Activated CD8-positive, alpha-beta memory T cell treated with anti-CD3 and anti-CD28 coated beads, Interleukin-2, amount 50 U/mL, for 4 hours (primary cell): Measurements from ENCODE around the gene MRPL47.
A peak's percentile ranks its signal among the peaks of the same experiment; 100 is the strongest.
"Not testable (repeated sequence)": the region's sequence is repeated elsewhere in the genome, so short reads cannot be mapped to it uniquely, and the experiment has no call there.

Experiments used
- DNase-seq: peaks from one replicate; pipeline ENCODE4 v3.0.0-alpha.2; 2020

MRPL47 gene

DNA sequence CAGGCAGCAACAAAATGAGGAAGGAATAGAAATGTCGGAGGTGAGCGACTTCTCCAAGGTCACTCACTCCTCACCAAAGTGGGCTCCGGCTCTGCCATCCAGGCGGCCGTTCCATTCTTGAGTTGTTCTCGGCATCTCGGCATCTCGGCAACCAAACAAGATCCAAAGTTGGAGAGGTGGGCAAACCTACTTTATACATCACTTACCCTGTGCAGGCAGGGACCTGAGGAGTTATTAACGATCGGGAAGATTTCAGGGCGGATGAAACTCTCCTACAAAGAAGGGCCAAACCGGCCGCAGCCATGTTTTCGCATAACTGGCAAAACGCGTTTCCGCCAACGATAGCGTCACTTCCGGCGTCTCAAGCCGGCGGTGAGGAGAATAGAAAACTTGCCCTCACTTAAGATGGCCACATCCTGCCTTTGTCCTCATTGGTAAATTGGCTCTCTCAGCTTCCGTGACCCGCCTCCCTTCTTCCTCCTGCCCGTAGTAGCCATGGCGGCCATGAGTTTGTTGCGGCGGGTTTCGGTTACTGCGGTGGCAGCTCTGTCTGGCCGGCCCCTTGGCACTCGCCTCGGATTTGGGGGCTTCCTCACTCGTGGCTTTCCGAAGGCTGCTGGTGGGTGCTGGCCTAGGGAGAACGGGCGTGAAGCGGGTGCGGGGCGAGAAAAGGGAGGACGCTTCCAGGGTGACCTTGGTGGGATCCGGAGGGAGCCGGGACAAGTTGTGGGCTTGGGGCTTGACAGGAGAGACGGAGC, at the start of gene MRPL47, which contains the start of gene NDUFB5:
Gene MRPL47 (minus strand): TSS at position 318 of the 758 bp plus-strand sequence. CDS start 14 bp downstream, at position 304.
Gene NDUFB5 (plus strand): TSS at position 474 of the 758 bp plus-strand sequence. CDS start 22 bp downstream, at position 496.
- DNase-seq: peak; percentile 91

DNA sequence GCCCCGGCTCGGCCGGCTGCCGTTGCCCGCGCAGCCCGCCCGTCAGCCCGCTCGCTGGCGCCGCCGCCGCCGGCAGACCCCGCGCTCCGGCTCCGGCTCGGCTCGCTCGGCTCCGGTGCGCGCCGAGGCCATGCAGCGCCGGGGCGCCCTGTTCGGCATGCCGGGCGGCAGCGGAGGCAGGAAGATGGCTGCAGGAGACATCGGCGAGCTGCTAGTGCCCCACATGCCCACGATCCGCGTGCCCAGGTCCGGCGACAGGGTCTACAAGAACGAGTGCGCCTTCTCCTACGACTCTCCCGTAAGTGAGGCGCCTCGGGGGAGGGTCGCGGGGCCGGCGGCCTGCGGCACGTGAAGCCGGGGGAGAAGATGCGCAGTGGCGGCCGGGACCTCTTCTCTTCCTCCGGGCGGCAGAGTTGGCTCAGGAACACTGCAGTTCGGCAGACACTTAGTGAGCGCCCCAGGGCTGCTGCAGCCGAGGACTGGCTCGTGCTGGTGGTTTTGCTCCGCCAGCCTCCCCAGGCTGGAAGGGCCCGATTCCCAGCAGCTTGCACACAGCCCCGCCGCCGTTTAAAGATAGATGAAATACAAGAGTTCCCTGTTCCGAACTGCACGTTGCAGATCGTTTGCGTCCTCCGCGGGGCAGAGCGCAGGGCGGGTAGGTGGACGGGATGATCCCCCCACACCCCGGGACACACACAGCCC, 48.8 kb upstream of the MRPL47 start:
- peak; percentile 65 for DNase-seq

DNA sequence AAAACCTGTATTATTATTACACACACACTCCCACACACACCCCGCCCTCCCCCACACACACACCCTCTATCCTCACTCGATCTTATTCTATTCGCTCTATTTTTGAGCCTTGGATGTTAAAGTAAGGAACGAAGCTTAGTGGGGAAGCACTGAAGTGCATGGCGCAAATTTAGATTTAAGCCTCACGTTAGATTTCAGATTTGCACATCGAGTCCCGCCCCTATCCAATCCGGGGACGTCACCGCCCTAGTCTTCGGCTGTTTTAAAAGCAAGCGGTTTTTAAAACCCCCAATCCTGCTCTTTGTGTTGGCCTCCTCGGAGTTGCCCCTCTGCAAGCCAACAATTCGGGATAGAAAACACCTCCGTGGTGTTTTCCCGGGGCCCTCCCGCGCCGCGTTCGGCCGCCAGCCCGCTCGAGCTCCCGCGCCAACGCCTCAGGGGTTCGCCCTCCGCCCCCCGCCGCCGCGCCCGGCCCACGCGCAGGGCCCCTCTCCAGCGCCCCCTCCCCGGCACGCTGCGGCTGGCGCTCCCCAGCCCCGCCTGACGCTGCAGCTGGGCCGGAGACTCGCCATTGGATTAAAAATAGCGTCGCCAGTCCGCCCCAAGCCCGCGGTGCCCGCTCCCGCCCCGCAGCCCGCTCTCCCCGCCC, 48.1 kb upstream of the MRPL47 start, which contains the start of gene USP13:
Gene USP13 (plus strand): TSS at position 594 of the 649 bp plus-strand sequence. CDS start 186 bp downstream, outside the sequence.
- DNase-seq: no peak

DNA sequence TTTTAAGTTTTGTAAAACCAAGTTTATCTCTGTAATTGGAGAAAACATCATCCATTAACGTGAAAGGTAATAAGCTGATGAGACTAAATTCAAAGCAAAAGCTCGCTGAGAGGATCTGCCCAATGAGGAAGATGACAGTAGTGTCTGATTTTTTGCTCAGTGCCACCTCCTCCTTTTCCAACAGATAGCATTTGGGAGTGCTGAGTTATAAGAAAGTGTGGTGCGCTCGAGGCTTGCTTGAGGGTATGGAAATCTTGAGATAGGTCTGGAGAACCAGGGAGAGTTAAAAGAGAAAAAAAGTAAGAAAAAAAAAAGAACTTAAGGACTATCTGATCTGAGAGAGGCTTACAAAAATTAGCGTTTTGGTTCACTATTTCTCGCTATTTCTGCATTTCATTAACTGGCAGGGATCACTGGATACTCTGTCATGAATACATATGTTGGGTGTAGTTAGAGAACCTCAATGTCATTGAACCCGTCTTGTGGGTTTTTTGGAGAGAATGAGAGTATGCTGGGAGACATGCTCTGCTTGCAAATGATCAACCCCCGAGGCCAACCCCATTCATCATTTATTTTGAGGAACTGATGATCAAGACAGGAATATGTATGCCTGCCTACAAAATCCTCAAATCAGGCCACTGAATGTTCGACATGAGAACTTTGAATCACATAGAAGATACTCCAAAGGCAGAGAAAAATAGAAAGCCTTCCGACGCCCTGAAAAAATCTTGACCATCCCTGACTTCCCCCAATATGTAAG, 47.4 kb upstream of the MRPL47 start:
- DNase-seq: no peak

DNA sequence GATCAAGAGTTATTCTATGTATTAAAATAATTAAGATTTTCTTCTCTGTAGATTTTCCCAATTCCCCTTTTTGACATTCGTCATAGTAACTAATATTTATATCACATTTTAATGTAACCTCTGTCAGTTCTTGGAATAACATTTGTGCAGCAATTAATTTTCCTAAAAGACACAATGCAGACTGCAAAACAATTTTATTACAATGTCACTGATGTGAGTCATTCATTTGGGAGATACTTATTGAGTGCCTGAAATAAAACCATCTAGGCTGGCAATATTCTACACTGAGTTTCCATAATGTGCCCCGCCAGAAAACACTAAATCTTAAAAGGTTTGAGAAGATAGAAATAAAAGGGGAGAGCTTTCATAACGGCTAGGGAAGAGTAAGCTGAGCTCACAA, 41.7 kb upstream of the MRPL47 start:
- DNase-seq: no peak

DNA sequence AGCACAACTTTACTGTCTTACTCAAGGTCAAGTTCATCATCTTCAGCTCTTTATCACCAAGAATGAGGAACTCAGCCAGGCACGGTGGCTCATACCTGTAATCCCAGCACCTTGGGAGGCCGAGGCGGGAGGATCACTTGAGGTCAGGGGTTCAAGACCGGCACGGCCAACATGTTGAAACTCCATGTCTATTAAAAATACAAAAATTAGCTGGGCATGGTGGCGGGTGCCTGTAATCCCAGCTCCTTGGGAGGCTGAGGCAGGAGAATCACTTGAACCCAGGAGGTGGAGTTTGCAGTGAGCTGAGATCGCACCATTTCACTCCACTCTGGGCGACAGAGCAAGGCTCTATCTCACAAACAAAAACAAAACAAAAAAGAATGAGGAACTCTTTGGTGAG, 39.4 kb upstream of the MRPL47 start:
- DNase-seq: not testable (repeated sequence)

DNA sequence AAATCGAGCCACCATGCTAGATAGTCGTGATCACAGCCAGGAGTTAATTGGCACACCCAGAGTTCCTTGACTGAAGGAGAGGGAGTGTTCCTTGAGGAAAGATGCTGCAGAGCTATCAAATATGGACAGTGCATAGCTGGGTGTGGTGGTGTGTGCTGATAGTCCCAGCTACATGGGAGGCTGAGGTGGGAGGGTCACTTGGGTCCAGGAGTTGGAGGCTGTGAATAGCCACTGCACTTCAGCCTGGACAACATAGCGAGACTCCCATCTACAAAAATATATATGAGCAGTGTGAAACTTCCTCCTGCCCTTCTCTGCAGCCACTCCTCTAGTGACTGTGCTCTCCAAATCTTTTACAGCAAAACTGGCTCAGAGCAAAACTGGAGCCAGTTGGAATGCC, 38.4 kb upstream of the MRPL47 start:
- no peak for DNase-seq

DNA sequence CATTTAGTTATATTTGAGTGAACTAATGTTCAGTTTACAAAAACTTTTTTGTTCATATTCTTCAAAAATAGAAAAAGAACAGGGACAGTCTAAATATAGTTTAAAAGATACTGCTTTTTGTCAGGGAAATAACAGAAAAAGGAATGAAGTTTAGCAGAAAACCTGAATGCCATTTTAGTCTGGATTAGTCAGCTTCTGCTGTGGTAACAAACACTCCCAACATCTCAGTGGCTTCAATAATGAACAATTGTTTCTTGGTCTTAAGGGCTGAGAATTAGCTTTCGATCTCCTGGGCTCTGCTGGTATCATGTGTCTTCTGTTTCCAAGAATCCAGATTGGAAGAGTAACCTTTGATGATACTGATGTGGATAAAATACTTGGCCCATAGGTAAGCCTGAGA, 36.0 kb upstream of the MRPL47 start:
- no peak for DNase-seq

DNA sequence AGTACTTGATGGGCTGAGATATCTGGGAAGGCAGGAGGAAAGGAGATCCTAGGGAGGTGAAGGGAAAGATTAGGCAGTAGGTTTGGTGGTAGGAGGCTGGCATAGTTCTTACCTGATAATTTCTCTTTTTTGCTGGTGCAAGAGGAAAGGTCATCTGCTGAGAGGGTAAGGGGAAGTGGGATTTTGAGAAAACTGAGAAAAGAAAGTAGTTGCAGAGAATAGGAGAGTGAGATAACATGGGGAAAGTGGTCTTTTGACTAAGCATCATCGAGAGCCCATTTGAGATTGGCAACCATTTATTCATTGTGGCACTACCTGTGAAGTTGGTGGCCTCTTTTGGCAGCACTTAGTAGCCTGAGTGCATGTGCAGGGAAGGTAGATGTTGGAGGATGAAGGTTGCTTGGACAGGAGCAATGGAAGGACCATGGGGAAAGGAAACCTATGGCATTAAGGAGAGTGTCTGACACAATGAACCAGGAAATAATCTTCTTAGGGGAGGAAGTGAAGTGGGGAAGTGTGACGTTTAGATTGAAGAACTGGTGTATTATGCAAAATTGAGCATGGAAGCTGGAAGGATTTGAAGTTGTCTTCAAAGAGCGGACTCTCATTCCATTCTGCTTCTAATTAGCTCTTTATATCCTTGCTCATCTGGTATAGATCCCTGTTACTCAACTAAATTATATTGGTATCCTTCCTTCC, 26.5 kb upstream of the MRPL47 start:
- DNase-seq: no peak

DNA sequence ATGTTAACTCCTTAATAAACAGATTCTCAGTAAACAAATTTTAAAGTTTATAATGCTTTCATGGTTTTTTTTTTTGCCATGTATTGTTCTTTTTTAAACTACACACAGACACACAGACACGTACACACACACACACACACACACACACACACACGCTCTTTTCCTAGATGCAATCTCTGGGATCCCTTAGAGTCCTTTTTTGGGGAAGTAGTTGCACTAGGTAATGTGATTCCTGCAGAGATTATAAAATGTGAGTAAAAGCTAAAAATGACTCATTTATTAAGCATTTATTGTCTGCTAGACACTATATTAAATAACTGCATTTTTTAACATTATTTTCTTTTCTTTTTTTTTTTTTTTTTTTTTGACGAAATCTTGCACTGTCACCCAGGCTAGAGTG, 20.0 kb upstream of the MRPL47 start:
- no peak for DNase-seq

DNA sequence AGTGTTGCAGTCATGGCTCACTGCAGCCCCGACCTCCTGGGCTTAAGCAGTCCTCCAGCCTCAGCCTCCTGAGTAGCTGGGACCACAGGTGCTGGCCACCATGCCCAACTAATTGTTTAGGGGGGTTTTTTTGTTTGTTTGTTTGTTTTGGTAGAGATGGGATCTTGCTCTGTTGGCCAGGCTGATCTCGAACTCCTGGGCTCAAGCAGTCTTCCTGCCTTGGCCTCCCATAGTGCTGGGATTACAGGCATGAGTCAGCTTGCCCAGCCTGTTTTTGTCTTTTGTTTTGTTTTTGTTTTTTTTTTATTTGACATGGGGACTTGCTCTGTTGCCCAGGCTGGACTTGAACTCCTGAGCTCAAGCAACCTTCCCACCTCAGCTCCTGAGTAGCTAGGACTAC, 17.6 kb upstream of the MRPL47 start:
- no peak for DNase-seq

DNA sequence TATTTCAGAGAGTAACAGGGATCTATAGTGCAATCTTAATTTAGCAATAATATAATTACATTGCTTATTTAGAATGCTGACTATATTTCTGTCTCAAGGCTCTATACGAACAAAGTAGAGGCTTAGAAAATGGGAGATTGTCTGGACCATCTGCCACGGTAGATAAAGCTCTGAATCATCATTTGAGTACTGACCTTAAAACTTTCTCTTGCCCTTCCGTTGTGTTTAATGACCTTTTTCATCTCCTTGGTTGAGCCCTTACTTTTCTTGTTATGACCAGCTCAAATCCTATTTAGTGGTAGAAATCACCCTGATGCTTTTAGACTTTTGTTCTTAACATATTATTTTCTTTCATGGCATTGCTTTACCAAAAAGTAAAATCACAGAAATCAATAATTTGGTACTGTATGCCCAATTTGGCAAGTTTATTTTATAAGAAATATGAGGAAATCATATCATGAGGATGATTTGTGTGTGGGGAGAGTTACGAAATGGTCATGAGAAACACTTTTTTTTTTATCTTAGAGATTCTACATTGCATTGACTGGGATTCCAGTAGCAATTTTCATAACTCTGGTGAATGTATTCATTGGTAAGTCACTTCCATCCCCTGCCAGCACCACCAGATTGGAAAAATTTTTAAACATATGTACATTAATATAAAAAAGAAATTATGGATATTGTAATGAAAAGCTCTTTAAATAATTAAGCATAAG, 11.2 kb upstream of the MRPL47 start:
- no peak for DNase-seq

DNA sequence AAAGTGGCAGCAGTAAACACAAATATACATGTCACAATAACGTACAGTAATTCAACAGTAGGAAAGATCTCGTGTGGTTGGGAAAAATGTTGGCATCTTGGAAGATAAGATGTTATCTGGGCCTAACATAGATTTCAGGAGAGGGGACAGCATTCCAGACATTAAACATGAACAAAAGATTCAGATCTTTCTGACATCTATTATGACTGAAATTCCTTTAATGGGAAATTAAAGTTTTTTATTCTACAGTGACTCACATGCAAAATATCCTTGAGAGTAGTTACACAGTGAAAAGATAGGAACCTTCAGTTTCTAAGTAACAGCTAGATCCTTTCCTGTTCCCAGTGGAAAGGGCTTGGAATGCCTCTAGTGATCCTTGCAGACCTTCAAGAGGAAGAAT, 9.4 kb upstream of the MRPL47 start:
- DNase-seq: no peak

DNA sequence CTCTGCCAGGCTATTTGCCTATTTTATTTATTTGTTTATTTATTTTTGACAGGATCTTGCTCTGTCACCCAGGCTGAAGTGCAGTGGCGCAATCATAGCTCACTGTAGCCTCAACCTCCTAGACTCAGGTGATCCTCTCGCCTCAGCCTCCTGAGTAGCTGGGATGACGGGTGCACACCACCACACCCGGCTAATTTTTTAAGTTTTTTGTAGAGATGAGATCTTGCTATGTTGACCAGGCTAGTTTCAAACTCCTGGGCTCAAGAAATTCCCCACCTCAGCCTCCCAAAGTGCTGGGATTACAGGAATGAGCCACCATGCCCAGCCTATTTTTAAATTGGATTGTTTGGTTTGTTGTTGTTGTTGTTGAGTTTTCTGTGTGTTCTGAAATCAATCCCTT, 5.6 kb upstream of the MRPL47 start:
- DNase-seq: no peak

DNA sequence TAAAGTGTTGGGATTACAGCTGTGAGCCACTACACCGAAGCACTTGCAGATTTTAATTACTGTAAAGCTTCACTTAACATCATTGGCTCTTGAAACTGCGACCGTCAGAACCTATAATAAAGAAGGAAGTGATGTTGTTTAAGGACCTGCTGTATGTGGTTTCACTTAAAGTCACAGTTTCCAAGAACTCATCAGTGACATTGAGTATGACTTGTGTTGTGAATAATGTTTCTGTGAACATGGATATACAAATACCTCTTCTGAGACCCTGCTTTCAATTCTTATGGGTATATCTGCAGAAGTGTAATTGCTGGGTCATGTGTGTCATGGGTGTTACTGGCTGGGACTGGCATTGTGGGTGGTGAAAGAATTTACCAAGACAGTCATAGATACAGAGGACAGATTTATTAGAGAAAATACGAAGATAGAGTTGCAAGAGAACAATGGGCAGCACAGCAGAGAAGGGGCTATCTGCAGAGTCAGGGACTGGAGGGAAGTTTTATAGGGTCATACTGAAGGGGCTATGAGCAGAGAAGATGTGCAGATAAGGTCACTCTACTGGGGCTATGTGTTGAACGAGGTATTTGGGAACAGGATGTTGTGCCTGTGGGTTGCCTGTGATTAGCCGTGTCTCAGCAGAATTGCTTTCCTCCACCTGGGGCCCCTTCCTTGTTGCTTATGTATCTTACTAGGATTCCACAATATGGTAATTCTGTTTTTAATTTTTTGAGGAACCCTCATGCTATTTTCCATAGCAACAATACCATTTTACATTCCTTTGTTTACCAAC, 4.7 kb upstream of the MRPL47 start:
- no peak for DNase-seq

DNA sequence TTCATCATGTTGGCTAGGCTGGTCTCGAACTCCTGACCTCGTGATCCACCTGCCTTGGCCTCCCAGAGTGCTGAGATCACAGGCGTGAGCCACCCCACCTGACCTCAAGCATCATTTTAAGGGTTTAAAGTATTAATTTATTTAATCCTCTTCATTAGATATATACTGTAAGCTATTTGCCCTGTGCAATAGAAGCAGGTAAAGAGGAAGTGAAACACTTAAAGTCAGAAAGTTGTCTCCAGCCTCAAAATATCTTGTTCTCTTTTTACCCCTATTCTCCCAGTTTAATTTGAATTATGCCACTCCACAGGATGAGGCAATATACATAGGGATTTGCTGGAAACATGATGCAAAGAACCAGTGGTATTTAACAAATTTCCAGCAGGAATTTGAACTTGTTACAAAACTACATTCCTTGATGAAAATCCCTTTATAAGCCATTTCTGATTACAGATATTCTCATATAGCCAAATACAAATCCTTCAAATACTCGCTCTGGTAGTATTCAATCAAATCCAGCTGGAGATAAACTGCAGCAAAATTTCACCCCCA, 2.2 kb upstream of the MRPL47 start:
- DNase-seq: no peak

DNA sequence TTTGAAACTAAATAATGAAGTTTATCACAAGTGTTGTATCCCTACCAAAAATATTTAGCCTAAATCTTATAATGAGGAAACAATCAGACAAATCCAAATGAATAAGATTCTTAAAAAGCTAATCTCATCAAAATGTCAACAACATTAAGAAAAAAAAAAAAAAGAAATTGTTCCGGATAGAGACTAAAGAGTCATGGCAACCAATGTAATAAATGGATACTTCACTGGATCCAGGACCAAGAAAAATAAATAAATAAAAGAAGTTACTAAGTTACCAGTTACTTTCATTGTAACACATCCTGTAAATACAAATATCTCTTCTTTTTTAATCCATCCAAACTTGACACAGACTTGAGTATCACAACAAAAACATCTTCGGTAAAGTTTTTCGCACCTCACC, 607 bp downstream of the MRPL47 start:
- DNase-seq: no peak

DNA sequence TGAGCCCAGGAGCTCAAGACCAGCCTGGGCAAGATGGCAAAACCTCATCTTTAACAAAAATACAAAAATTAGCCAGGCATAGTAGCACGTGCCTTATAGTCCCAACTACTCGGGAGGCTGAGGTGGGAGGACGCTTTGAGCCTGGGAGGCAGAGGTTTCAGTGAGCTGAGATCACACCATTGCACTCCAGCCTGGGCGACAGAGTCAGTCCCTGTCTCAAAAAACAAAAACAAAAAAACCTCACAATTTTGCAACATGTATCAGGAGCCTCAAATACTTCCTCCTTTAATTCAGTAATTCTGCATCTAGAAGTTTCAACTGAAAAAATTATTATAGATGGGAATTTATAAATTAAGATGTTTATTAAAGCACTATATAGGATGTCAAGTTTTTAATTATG, 1.1 kb downstream of the MRPL47 start:
- DNase-seq: no peak

DNA sequence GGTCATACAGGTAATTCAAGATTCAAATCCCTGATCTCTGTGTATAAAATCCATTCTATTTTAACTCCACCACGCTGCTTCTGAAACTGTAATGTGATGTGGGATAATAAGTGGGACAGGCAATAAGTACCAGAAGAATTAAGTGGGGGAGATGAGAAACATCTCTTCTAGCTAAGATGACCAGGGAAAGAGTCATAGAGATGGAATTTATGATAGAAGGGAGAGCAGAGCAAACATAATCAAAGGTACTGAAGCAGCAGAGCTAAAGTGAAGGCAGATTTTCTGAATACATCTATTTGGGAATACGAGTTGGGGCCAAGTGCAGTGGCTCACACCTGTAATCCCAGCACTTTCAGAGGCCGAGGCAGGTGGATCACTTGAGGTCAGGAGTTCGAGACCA, 4.9 kb downstream of the MRPL47 start:
- DNase-seq: no peak

DNA sequence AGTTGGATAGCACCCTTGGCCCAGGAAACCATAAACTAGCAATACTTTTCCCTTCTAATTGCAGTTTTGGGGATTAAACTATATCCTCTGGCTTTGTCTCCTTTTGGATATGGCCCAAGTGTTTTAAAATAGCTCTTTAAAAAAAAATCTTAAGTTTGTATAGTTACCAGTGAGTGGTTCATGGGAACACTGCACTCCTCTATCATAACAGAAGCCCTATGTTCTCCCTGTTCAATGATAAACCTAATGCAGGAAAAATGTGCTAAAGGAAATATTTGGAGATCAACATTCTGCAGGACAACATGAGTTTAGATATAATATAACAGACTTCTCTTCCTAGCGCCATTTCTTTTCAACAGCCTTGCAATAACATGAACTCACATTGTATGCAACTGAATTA, 13.1 kb downstream of the MRPL47 start:
- DNase-seq: no peak

DNA sequence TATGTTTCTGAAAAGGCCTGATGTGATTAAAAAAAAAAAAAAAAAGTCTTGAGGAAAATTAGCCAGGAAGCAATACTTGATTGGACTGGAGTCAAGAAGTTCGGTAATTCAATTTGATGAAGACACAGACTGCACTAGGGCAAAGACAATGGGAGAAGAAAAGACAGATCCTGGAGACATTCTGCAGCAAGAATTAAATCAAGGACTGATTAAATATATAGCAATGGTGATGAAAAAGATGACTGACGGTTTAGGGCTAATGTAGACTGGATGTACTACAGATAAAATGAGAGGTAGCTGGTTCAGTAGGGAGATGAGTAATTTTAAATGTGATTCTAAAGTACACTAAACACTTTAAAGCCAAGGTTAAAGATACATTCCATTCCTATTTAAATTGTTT, 13.8 kb downstream of the MRPL47 start:
- no peak for DNase-seq
